Caco-2 (cell line): ENCODE results near the gene TMEM132E. TPM values are rescaled to one million over a fixed set of nuclear protein-coding genes. Genes with fewer than 3 reads are reported as not detected.

ENCODE experiments used
- BruUV-seq: library from RNA; stranded (reverse); fragments of 400-500 nt; replicated peaks from 2 replicates; lab custom pipeline; 2021; lab: Mats Ljungman, UMichigan
- CTCF ChIA-PET: fragments of 300-600 bp; sonication (Branson Sonifier 250); formaldehyde crosslinking; loops from one replicate; lab custom pipeline; 2022; ENCODE audit warnings: antibody characterized with exemption; lab: Charles Lee
- POLR2A ChIA-PET: fragments of 300-600 bp; sonication (Branson Sonifier 250); formaldehyde crosslinking; loops from one replicate; lab custom pipeline; 2022; ENCODE audit warnings: antibody characterized with exemption; lab: Charles Lee
- DNase-seq, 2 experiments: peaks; one replicate each; pipeline versions ENCODE4 v3.0.0 to v3.0.0-alpha.2; 2020 to 2022
- H3K27me3 ChIP-seq: replicated peaks from 2 replicates; pipeline ENCODE4 v1.6.0; 2011; ENCODE audit warnings: low read length; ENCODE audit not compliant: control insufficient read depth, insufficient read depth
- H3K36me3 ChIP-seq: 2 replicates; pipeline ENCODE4 v1.5.1; 2011; ENCODE audit warnings: low read length; ENCODE audit not compliant: control insufficient read depth, insufficient read depth
- H3K4me1 ChIP-seq: fragments of 250-450 bp; sonication (Bioruptor Pico); 2 replicates; pipeline ENCODE4 v1.5.1; 2020; ENCODE audit warnings: mild to moderate bottlenecking
- H3K4me3 ChIP-seq: 2 replicates; pipeline ENCODE4 v1.5.1; 2011; ENCODE audit warnings: low read depth, mild to moderate bottlenecking, control low read depth, low read length
- H3K9me3 ChIP-seq: fragments of 250-450 bp; sonication (Bioruptor Pico); 2 replicates; pipeline ENCODE4 v1.5.1; 2020; ENCODE audit warnings: mild to moderate bottlenecking, moderate library complexity
- H3K27ac Mint-ChIP-seq: one replicate; pipeline ENCODE4 v1.8.0; 2022; ENCODE audit warnings: mixed read lengths; ENCODE audit not compliant: unreplicated experiment
- H3K27me3 Mint-ChIP-seq: one replicate; pipeline ENCODE4 v1.8.0; 2022; ENCODE audit warnings: mixed read lengths; ENCODE audit not compliant: insufficient read depth, unreplicated experiment
- H3K36me3 Mint-ChIP-seq: one replicate; pipeline ENCODE4 v1.8.0; 2022; ENCODE audit warnings: mild to moderate bottlenecking, mixed read lengths; ENCODE audit not compliant: insufficient read depth, unreplicated experiment
- H3K4me1 Mint-ChIP-seq: one replicate; pipeline ENCODE4 v1.8.0; 2022; ENCODE audit warnings: low read depth, mixed read lengths; ENCODE audit not compliant: unreplicated experiment
- H3K4me3 Mint-ChIP-seq: one replicate; pipeline ENCODE4 v1.8.0; 2022; ENCODE audit warnings: mild to moderate bottlenecking, moderate library complexity, mixed read lengths; ENCODE audit not compliant: unreplicated experiment
- H3K9me3 Mint-ChIP-seq: one replicate; pipeline ENCODE4 v1.8.0; 2022; ENCODE audit warnings: mixed read lengths; ENCODE audit not compliant: unreplicated experiment
- intact Hi-C: fragments of 100-400 bp; cut with micrococcal nuclease; formaldehyde crosslinking; loops from one replicate; pipeline ENCODE4 v1.10.0; 2022; ENCODE audit not compliant: unreplicated experiment
- total RNA-seq: library from RNA; stranded (reverse); gene quantifications from 2 replicates; pipeline ENCODE4 v1.2.3, GENCODE V29; 2022
- TF ChIP-seq, protein P1 (sequence below), 2 experiments: fragments of 200-600 bp in 1 of 2; IDR thresholded peaks; 1 replicate in 1 of 2; 2 replicates in 1 of 2; pipeline versions ENCODE4 v1.5.1 to v1.8.0; 2011 to 2022; ENCODE audit warnings: antibody characterized with exemption in 1 of 2, control low read depth in 1 of 2, inconsistent platforms in 1 of 2, low read depth in 1 of 2, low read length in 1 of 2, mild to moderate bottlenecking in 1 of 2, moderate library complexity in 1 of 2; ENCODE audit not compliant: insufficient read depth in 1 of 2, severe bottlenecking in 1 of 2, unreplicated experiment in 1 of 2

Gene TMEM132E
- total RNA-seq, 1 experiment from 2014 or later = 0.07 TPM

- CTCF ChIA-PET = no interaction called here
- POLR2A ChIA-PET = no interaction called here
- no TSS peak for BruUV-seq
- H3K4me3 ChIP-seq = no peak overlapping the region
- no peak overlapping the region for H3K4me3 Mint-ChIP-seq
- H3K4me1 ChIP-seq = peaks cover 5% of the 10 kb centered on the region; the same call in 1 of the 2 replicates
- no peaks in the 10 kb centered on the region for H3K36me3 Mint-ChIP-seq
- TF ChIP-seq, protein P1, sequence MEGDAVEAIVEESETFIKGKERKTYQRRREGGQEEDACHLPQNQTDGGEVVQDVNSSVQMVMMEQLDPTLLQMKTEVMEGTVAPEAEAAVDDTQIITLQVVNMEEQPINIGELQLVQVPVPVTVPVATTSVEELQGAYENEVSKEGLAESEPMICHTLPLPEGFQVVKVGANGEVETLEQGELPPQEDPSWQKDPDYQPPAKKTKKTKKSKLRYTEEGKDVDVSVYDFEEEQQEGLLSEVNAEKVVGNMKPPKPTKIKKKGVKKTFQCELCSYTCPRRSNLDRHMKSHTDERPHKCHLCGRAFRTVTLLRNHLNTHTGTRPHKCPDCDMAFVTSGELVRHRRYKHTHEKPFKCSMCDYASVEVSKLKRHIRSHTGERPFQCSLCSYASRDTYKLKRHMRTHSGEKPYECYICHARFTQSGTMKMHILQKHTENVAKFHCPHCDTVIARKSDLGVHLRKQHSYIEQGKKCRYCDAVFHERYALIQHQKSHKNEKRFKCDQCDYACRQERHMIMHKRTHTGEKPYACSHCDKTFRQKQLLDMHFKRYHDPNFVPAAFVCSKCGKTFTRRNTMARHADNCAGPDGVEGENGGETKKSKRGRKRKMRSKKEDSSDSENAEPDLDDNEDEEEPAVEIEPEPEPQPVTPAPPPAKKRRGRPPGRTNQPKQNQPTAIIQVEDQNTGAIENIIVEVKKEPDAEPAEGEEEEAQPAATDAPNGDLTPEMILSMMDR (IDR thresholded peaks at IDR 0.05; ENCODE audit: insufficient read depth in 1 of 2, low read depth in 1 of 2, low read length in 1 of 2, severe bottlenecking in 1 of 2, unreplicated experiment in 1 of 2) = no peak
- no peak for DNase-seq
- intact Hi-C loops = no loop called here
- no peaks in the 10 kb centered on the region for H3K4me1 Mint-ChIP-seq
- H3K36me3 ChIP-seq = no peaks in the 10 kb centered on the region
- peaks cover 4% of the 10 kb centered on the region for H3K27me3 ChIP-seq
- H3K9me3 Mint-ChIP-seq = no peaks in the 10 kb centered on the region
- no peaks in the 10 kb centered on the region for H3K9me3 ChIP-seq
- H3K27me3 Mint-ChIP-seq = peaks cover 42% of the 10 kb centered on the region
- no peak overlapping the region for H3K27ac Mint-ChIP-seq
Observed at GRCh38 chr17:34579979-34580684, 750 bp downstream of the TMEM132E start.

DNA sequence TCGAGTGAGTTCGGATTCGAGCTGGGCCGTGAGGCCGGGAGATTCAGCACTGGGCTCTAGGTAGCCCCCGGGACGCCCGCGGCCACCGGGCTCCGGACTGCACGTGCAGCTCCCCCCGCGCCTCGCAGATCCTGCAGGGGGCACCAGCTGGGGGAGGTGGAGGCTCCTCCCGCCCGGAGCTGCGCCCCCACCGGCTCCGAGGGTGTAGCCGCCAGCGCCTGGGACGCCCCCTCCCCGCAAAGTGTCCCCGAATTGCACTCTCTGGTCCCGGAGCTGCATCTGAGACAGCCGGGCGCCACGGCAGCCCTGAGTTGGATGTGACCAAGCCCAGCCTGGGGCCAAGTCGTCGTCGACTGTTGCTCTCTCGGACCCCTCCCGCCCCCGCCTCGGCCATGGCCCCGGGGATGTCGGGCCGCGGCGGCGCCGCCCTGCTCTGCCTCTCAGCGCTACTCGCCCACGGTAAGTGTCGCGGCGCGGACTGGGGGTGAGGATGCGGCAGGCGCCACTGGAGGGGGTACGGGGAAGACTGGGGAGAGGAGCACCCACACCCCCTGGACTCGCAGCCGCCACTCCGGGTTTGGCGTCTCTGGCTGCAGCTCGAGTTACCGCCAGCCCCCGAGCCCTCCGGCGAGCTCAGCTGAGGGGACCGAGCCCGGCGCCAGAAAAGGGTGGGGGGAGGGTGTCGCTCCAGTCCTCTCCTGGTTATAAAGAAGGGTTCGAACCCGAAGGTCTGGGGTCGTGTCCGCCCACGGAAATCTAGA lies 1.5 kb downstream of the TMEM132E start:
- H3K27ac Mint-ChIP-seq = no peak overlapping the region
- ChIA-PET CTCF (no interaction called here), POLR2A (no interaction called here)
- TF ChIP-seq, protein P1 (IDR thresholded peaks at IDR 0.05; ENCODE audit: insufficient read depth in 1 of 2, low read depth in 1 of 2, low read length in 1 of 2, severe bottlenecking in 1 of 2, unreplicated experiment in 1 of 2) = no peak
- intact Hi-C loops = no loop called here
- no peaks in the 10 kb centered on the region for H3K9me3 ChIP-seq
- BruUV-seq = no TSS peak
- no peaks in the 10 kb centered on the region for H3K36me3 ChIP-seq
- peaks cover under 1% of the 10 kb centered on the region for H3K4me1 Mint-ChIP-seq
- H3K27me3 Mint-ChIP-seq = peaks cover 42% of the 10 kb centered on the region
- no peak overlapping the region for H3K4me3 Mint-ChIP-seq
- H3K4me3 ChIP-seq = no peak overlapping the region
- H3K4me1 ChIP-seq = peaks cover 10% of the 10 kb centered on the region; the same call in 1 of the 2 replicates
- peaks cover 2% of the 10 kb centered on the region; the same call in 1 of the 2 replicates for H3K27me3 ChIP-seq
- no peaks in the 10 kb centered on the region for H3K9me3 Mint-ChIP-seq
- H3K36me3 Mint-ChIP-seq = no peaks in the 10 kb centered on the region
- DNase-seq = no peak

GRCh38 chr17:34581446-34582184 lies 2.2 kb downstream of the TMEM132E start:
- Mint-ChIP-seq H3K9me3 (no peaks in the 10 kb centered on the region), H3K27me3 (peaks cover 46% of the 10 kb centered on the region), H3K4me3 (no peak overlapping the region), H3K4me1 (peaks cover 5% of the 10 kb centered on the region), H3K36me3 (no peaks in the 10 kb centered on the region), H3K27ac (no peak overlapping the region)
- BruUV-seq = no TSS peak
- POLR2A ChIA-PET = no interaction called here
- Histone ChIP-seq H3K4me3 (no peak overlapping the region), H3K36me3 (no peaks in the 10 kb centered on the region), H3K27me3 (peaks cover 2% of the 10 kb centered on the region; the same call in 1 of the 2 replicates), H3K9me3 (no peaks in the 10 kb centered on the region), H3K4me1 (peaks cover 10% of the 10 kb centered on the region; the same call in 1 of the 2 replicates)
- no peak for DNase-seq
- TF ChIP-seq, protein P1 (IDR thresholded peaks at IDR 0.05; ENCODE audit: insufficient read depth in 1 of 2, low read depth in 1 of 2, low read length in 1 of 2, severe bottlenecking in 1 of 2, unreplicated experiment in 1 of 2) = no peak
- CTCF ChIA-PET = interaction anchor here (0.6 kb wide), 1 partner anchor 365 kb away, joined by 3 read pairs; no protein-coding TSS in a partner anchor
- intact Hi-C loops = no loop called here
